Activated CD8-positive, alpha-beta T cell treated with anti-CD3 and anti-CD28 coated beads, Interleukin-2, amount 10 ng/mL, durations not matched to agents 7 days and 5 days (primary cell): Measurements from ENCODE around the gene NPM1. TPM values are rescaled to one million over a fixed set of nuclear protein-coding genes. Genes with fewer than 3 reads are reported as not detected.
"Not testable (repeated sequence)": the region's sequence is repeated elsewhere in the genome, so short reads cannot be mapped to it uniquely, and the experiment has no call there.

Source experiments
- ATAC-seq: fragments of 150-1000 bp; cut with Tn5 transposase; one replicate; pipeline ENCODE4 v1.10.0; 2021; ENCODE audit warnings: moderate library complexity
- CTCF ChIA-PET: fragments of 350-600 bp; sonication (Branson Sonifier 250); formaldehyde crosslinking; loops from one replicate; lab custom pipeline; 2021; ENCODE audit warnings: antibody characterized with exemption; lab: Charles Lee
- POLR2A ChIA-PET: fragments of 350-600 bp; sonication (Branson Sonifier 250); formaldehyde crosslinking; loops from one replicate; lab custom pipeline; 2021; ENCODE audit warnings: antibody characterized with exemption; lab: Charles Lee
- DNase-seq: peaks from one replicate; pipeline ENCODE4 v3.0.0-alpha.2; 2020
- H3K27ac Mint-ChIP-seq: one replicate; pipeline ENCODE4 v1.8.0; 2021; ENCODE audit warnings: mild to moderate bottlenecking, mixed read lengths
- H3K27me3 Mint-ChIP-seq: one replicate; pipeline ENCODE4 v1.8.0; 2021; ENCODE audit warnings: low read depth, mixed read lengths
- H3K36me3 Mint-ChIP-seq: one replicate; pipeline ENCODE4 v1.8.0; 2021; ENCODE audit warnings: low read depth, mixed read lengths
- H3K4me1 Mint-ChIP-seq: one replicate; pipeline ENCODE4 v1.8.0; 2021; ENCODE audit warnings: low read depth, mixed read lengths
- H3K4me3 Mint-ChIP-seq: one replicate; pipeline ENCODE4 v1.8.0; 2021; ENCODE audit warnings: mild to moderate bottlenecking, mixed read lengths
- H3K9me3 Mint-ChIP-seq: one replicate; pipeline ENCODE4 v1.8.0; 2022; ENCODE audit warnings: mixed read lengths; ENCODE audit not compliant: insufficient read depth
- total RNA-seq, 2 experiments: library from RNA; stranded (reverse); gene quantifications; one replicate each; pipeline ENCODE4 v1.2.3, GENCODE V29; 2021

Gene NPM1
- total RNA-seq, 2 experiments from 2014 or later = 1,308 to 1,394 TPM

DNA sequence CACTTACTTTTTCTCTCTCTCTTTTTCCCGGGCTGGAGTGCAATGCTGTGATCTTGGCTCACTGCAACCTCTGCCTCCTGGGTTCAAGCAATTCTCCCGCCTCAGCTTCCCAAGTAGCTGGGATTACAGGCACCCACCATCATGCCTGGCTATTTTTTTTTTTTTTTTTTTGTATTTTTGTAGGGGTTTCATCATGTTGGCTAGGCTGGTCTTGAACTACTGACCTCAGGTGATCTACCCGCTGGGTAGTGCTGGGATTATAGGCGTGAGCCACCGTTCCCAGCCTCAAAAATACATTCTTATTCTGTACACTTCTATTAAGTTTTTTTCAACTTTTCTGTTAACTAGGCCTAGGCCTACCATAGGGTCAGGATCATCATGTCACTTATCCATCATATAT lies 26.3 kb downstream of the NPM1 start:
- peaks cover 39% of the 10 kb centered on the region for H3K36me3 Mint-ChIP-seq
- DNase-seq, H3K27ac Mint-ChIP-seq, ATAC-seq, CTCF ChIA-PET, H3K27me3 Mint-ChIP-seq, H3K9me3 Mint-ChIP-seq, H3K4me3 Mint-ChIP-seq: not testable (repeated sequence)
- POLR2A ChIA-PET = interaction anchor here (1.6 to 2.0 kb wide), 2 partner anchors 21 to 26 kb away, joined by 4 to 6 read pairs; no protein-coding TSS in a partner anchor
- H3K4me1 Mint-ChIP-seq = peaks cover 11% of the 10 kb centered on the region

DNA sequence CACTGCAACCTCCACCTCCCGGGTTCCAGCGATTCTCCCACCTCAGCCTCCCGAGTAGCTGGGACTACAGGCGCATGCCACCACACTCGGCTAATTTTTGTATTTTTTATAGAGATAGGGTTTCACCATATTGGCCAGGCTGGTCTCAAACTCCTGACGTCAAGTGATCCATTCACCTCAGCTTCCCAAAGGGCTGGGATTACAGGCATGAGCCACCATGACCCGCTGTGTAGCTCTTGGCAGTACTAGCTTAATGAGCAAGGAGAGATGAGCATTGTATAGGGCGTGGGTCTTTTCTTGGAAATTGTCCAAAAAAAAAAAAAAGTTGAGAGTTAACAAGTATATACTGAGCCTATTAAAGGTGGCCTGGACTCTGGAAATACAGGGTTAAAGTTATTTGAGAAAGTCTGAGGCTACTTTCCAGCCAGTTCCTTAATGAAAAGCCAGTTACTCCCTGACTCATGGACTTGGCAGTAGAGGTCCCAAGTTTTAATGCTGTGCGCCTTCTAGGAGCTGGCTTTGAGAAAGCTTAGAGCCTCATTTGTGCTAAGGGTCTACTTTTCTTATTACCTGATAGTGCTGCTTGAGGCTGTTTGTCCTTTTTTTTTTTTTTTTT lies 27.6 kb downstream of the NPM1 start:
- ATAC-seq (no peak), DNase-seq (no peak)
- Mint-ChIP-seq H3K4me3 (no peak overlapping the region), H3K36me3 (peaks cover 32% of the 10 kb centered on the region), H3K9me3 (no peaks in the 10 kb centered on the region), H3K27ac (no peak overlapping the region), H3K4me1 (peaks cover 12% of the 10 kb centered on the region), H3K27me3 (peaks cover 2% of the 10 kb centered on the region)
- ChIA-PET POLR2A (interaction anchor here (2.0 kb wide), 1 partner anchor 27 kb away, joined by 4 read pairs; no protein-coding TSS in a partner anchor), CTCF (interaction anchor here (1.1 to 1.2 kb wide), 2 partner anchors 9 to 497 kb away, joined by 3 to 4 read pairs; no protein-coding TSS in a partner anchor)

DNA sequence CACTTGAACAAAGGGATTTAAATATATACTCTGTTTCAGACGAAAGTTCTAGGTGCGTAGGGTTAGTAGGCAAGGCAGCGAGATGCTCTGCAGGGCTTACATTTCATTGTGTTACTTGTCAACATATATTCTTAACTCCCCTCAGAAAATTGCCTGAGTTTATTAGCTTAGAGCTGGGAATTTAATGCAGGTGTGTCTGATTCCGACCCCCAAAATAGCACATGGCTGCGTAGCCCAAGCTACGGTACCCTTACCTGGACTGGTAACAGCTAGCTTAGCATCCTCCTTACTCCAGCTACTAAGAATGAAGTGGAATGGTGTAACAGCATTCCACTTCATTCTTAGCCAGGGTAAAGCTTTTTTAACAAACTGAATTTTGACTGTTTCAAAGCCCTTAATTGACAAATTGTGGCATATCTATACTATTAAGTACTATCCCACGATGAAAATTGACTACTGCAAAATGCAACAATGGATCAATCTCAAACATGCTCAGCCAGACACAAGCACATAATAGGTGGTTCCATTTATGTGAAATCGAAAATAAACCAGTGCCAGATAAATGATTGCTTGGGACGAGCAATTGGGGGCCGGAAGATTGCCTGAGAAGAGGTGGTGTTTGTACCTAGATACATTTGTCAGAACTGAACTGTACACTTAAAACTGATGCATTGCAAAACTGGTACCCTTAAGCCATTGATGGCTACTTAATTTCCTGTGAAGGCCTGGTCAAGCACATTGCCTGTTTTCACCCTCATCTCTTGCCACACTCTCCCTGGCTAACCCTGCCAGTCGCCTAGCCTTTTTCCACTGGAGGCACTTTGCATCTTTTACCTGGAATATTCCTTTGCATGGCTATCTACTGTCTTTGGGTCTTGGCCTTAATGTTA lies 28.8 kb downstream of the NPM1 start:
- Mint-ChIP-seq H3K4me3 (no peak overlapping the region), H3K9me3 (no peaks in the 10 kb centered on the region), H3K27ac (no peak overlapping the region), H3K27me3 (peaks cover 12% of the 10 kb centered on the region), H3K36me3 (peaks cover 23% of the 10 kb centered on the region), H3K4me1 (peaks cover 17% of the 10 kb centered on the region)
- POLR2A ChIA-PET = interaction anchor here (1.1 kb wide), 1 partner anchor 28 kb away, joined by 4 read pairs; the partner anchor contains the start of gene NPM1
- DNase-seq = no peak
- CTCF ChIA-PET = interaction anchor here (1.1 kb wide), 1 partner anchor 496 kb away, joined by 4 read pairs; no protein-coding TSS in a partner anchor
- no peak for ATAC-seq

DNA sequence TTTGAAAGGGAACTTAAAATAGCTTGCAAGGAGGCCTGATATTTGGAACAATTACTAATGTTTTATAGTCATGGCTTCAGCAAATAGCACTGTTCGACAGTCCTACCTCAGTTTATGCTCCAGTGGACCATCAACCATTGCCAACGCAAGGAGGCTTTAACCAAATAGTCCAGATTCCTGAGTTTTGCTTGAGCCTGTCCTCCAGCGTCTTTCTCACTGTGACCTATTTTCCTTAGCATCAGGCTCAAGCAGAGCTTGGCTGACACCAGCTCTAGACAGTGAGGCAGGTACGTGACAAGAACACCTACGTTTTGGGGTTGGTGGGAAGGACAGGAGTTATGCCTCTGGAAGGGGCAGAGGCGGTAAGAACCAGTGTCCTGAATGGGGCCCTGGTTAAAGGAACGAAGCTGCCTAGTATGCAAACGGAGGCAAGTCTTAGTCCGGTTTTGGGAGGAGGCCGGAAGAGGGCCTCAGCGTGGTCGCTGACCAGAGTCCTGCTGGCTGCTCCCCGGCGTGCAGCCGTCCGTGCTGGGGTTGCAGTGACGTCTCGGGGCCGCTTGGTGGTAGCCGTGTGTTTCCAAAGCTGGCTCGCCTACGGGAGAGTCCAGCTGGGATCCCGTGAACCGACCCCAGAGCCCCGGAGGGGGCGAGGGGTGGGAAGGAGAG lies 30.8 kb downstream of the NPM1 start:
- peak overlapping the region; percentile 63 for H3K4me3 Mint-ChIP-seq
- DNase-seq (peak; percentile 72), ATAC-seq (peak; percentile 63)
- H3K27me3 Mint-ChIP-seq = peaks cover 24% of the 10 kb centered on the region
- no peaks in the 10 kb centered on the region for H3K9me3 Mint-ChIP-seq
- CTCF ChIA-PET = interaction anchor here (0.7 to 2.9 kb wide), 16 partner anchors 9 to 588 kb away, joined by 3 to 30 read pairs (median 4); partner anchors contain the start of gene FBXW11
- H3K27ac Mint-ChIP-seq = no peak overlapping the region
- peaks cover 17% of the 10 kb centered on the region for H3K4me1 Mint-ChIP-seq
- POLR2A ChIA-PET = interaction anchor here (1.2 to 1.3 kb wide), 2 partner anchors 9 to 30 kb away, joined by 3 to 4 read pairs; partner anchors contain the start of gene NPM1
- peaks cover 7% of the 10 kb centered on the region for H3K36me3 Mint-ChIP-seq

GRCh38 chr5:171418982-171419687 lies 31.5 kb downstream of the NPM1 start, which contains the start of gene FGF18:
TSS of gene FGF18 (plus strand) at chr5:171419647. CDS start at chr5:171420200, 553 bp downstream.
- H3K27ac Mint-ChIP-seq = no peak within 1 kb of the TSS
- H3K4me3 Mint-ChIP-seq = peak within 1 kb of the TSS; percentile 63
- peaks cover 24% of the 10 kb centered on the region for H3K27me3 Mint-ChIP-seq
- DNase-seq (peak; percentile 71), ATAC-seq (peak; percentile 65)
- H3K36me3 Mint-ChIP-seq = peaks cover 2% of the 10 kb centered on the region
- ChIA-PET CTCF (interaction anchor here (0.7 to 2.9 kb wide), 14 partner anchors 8 to 587 kb away, joined by 3 to 30 read pairs (median 6); partner anchors contain the start of gene FBXW11), POLR2A (interaction anchor here (1.2 to 1.3 kb wide), 2 partner anchors 9 to 31 kb away, joined by 3 to 4 read pairs; partner anchors contain the start of gene NPM1)
- no peaks in the 10 kb centered on the region for H3K9me3 Mint-ChIP-seq
- peaks cover 17% of the 10 kb centered on the region for H3K4me1 Mint-ChIP-seq

GRCh38 chr5:171419688-171420430 lies 32.2 kb downstream of the NPM1 start:
- peak; percentile 32 for DNase-seq
- Mint-ChIP-seq H3K27me3 (peaks cover 24% of the 10 kb centered on the region), H3K27ac (no peak overlapping the region), H3K9me3 (no peaks in the 10 kb centered on the region), H3K4me3 (peak overlapping the region; percentile 47), H3K4me1 (peaks cover 17% of the 10 kb centered on the region), H3K36me3 (no peaks in the 10 kb centered on the region)
- peak; percentile 25 for ATAC-seq
- POLR2A ChIA-PET = no interaction called here
- CTCF ChIA-PET = interaction anchor here (0.9 to 2.9 kb wide), 12 partner anchors 12 to 587 kb away, joined by 3 to 30 read pairs (median 6); partner anchors contain the start of gene FBXW11

- Mint-ChIP-seq H3K4me3 (peak overlapping the region; percentile 47), H3K27me3 (peaks cover 24% of the 10 kb centered on the region), H3K36me3 (no peaks in the 10 kb centered on the region), H3K27ac (no peak overlapping the region), H3K9me3 (no peaks in the 10 kb centered on the region), H3K4me1 (peaks cover 17% of the 10 kb centered on the region)
- no peak for DNase-seq
- POLR2A ChIA-PET = no interaction called here
- ATAC-seq = no peak
- CTCF ChIA-PET = no interaction called here
These were observed 33.0 kb downstream of the NPM1 start for GRCh38 chr5:171420431-171421241.

DNA sequence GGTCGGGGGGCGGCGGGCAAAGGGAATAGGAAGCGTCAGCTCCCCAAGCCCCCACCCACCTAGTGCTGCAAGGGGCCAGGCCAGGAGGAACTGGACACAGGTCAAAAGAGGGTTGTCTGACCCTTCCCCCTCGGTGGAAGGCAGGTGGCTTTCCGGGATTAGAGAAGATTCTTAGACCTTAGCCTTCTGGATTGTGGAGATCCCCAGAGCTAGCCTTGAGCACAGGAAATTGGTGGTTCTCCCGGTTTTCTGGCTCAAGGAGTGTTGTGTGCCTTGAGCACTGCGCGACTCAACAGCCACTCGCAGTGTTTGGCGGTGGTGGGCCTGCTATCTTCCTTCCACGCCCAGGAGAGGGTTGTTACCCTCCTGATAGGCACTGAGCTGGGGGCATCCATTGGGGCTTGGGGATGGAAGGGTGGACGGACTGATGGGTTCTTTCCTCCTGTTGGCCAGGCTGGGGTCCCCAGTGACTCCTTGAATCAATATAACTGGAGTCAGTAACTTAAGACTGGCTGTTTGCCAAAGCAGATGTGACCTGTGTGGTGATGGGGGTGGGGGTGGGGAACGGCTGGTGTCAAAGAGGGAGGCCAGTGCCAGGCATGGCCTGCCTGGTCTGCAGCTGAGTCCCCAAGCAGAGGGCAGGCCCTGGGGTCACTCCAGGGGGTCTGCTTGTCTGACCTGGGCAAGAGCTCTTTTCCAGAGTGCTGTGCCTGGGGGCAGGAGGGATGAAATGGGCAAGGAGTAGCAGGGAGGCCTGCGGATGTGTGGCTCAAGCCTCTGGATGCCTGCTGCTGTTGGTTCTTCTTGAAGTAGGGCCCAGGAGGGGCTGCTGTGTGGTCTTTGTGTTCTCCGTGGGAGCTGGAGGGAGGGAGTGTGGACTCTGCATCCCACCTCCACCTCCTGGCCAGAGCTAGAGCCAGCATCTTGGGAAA lies 33.9 kb downstream of the NPM1 start:
- Mint-ChIP-seq H3K27ac (no peak overlapping the region), H3K4me3 (no peak overlapping the region), H3K4me1 (peaks cover 17% of the 10 kb centered on the region), H3K36me3 (no peaks in the 10 kb centered on the region), H3K27me3 (peaks cover 24% of the 10 kb centered on the region), H3K9me3 (no peaks in the 10 kb centered on the region)
- no peak for ATAC-seq
- POLR2A ChIA-PET = no interaction called here
- CTCF ChIA-PET = no interaction called here
- DNase-seq = no peak

GRCh38 chr5:171422495-171422894 lies 34.8 kb downstream of the NPM1 start:
- DNase-seq (no peak), ATAC-seq (no peak)
- Mint-ChIP-seq H3K27me3 (peaks cover 24% of the 10 kb centered on the region), H3K36me3 (no peaks in the 10 kb centered on the region), H3K9me3 (no peaks in the 10 kb centered on the region), H3K4me1 (peaks cover 17% of the 10 kb centered on the region), H3K4me3 (no peak overlapping the region), H3K27ac (no peak overlapping the region)
- POLR2A ChIA-PET = no interaction called here
- CTCF ChIA-PET = interaction anchor here (1.0 kb wide), 1 partner anchor 490 kb away, joined by 3 read pairs; no protein-coding TSS in a partner anchor
